C4-2B (cell line): ENCODE results near the gene ACBD4.
A peak's percentile ranks its signal among the peaks of the same experiment; 100 is the strongest.

Source experiments
- H3K27ac ChIP-seq: fragments of 450-650 bp; 2 replicates; pipeline ENCODE4 v1.5.1; 2017
- ZFX ChIP-seq: fragments of 450-650 bp; IDR thresholded peaks from 2 replicates; pipeline ENCODE4 v1.6.1; 2017
- TF ChIP-seq, protein P1 (sequence below): fragments of 450-650 bp; conservative IDR thresholded peaks from 2 replicates; pipeline ENCODE4 v1.5.1; 2017; ENCODE audit warnings: mild to moderate bottlenecking

ACBD4 gene

DNA sequence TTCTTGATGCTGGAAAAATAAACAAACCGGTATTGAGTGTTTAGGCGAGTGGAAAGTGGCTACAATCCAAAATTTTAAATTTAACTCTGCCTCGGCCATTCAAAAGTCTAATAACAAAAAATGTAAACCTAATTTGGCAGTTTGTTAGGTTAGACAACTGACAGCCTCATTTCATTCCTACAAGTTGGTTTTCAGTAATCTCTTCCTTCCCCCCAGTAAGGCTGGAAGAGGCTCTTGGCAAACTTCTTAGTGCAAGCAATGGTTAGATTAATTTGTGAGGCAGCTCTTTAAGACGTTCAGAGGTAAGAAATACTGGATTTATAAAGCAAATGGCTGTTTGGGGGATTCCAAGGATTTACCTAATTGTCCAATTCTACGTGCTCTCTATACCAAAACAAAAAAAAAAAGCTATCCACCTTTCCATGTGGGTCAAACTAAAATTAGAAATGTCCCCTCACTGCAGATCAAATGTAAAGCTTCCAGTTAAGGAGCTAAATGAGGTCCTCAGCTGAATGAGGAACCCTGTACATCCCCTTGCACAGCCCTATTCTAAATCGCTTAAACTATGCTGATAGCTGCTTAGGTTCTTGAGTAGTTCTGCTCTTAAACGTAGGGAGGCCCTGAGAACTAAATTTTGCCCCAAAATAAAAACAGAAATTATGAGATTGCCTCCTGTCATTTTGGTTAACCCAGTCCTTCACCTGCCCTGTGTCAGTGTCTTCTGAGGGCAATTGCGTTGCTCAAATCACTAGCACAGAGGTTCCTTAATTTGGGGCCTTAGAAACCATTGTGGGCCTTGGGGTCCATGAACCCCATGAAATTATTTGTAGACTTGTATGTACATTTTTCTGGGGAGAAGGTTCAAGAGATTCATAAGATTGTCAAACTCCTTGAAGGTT lies 15.7 kb downstream of the ACBD4 start:
- no peak overlapping the region for H3K27ac ChIP-seq
- no peak for TF ChIP-seq ZFX
- TF ChIP-seq, protein P1, sequence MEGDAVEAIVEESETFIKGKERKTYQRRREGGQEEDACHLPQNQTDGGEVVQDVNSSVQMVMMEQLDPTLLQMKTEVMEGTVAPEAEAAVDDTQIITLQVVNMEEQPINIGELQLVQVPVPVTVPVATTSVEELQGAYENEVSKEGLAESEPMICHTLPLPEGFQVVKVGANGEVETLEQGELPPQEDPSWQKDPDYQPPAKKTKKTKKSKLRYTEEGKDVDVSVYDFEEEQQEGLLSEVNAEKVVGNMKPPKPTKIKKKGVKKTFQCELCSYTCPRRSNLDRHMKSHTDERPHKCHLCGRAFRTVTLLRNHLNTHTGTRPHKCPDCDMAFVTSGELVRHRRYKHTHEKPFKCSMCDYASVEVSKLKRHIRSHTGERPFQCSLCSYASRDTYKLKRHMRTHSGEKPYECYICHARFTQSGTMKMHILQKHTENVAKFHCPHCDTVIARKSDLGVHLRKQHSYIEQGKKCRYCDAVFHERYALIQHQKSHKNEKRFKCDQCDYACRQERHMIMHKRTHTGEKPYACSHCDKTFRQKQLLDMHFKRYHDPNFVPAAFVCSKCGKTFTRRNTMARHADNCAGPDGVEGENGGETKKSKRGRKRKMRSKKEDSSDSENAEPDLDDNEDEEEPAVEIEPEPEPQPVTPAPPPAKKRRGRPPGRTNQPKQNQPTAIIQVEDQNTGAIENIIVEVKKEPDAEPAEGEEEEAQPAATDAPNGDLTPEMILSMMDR = no peak

DNA sequence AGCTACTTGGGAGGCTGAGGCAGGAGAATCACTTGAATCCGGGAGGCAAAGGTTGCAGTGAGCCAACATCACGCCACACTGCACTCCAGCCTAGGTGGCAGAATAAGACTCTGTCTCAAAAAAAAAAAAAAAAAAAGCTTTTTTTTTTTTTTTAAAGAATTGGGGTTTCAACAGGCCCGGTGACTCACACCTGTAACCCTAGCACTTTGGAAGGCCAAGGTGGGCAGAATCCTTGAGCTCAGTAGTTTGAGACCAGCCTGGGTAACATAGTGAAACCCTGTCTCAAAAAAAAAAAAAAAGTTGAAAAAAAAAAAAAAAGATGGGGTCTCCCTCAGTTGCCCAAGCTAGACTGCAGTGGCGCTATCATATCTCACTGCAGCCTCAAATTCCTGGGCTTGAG lies 19.5 kb downstream of the ACBD4 start:
- H3K27ac ChIP-seq = no peak overlapping the region

DNA sequence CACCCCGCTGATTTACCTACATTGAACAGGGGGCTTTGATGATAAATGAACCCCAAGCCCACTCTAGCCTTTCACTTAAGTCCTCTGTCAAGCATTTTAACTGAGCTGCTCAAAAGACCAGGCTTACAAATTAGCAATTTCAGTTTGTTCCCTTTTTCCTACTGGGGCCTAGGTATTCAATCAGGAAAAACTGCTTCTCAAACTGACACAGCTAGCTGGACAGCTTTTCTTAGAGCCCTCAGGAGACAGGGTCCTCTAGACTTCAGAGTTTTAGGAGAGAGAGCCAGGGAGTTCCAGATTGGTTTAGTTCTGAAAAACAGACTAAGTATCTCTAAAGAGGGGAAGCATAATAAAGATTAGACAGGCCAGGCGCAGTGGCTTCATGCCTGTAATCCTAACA lies 20.0 kb downstream of the ACBD4 start:
- 0 out of 2 replicates have a peak overlapping the region, but pooled peaks have one; percentile 3 for H3K27ac ChIP-seq
- no peak for TF ChIP-seq ZFX
- TF ChIP-seq, protein P1 = no peak

More for the DNA sequence above, 19.5 kb downstream of the ACBD4 start:
- TF ChIP-seq, protein P1 = no peak

DNA sequence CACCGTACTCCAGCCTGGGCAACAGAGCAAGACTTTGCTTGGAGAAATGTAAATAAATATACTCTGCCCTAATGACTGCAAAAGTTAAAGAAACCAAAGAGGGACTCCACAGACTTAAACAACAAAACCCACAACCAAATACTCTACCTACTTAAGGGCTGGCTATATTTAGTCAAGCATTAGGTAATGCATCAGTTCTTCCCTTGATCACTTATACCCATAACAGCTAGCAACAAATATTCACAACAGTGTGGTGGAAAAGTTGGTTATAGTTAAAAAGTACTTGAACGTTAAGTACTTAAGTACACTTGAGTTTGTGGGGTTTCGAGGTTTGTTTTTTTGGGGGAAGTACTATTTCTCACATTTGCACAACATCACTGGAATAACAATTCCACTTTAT lies 20.8 kb downstream of the ACBD4 start:
- no peak overlapping the region for H3K27ac ChIP-seq
- TF ChIP-seq, protein P1 = no peak
- TF ChIP-seq ZFX = no peak

DNA sequence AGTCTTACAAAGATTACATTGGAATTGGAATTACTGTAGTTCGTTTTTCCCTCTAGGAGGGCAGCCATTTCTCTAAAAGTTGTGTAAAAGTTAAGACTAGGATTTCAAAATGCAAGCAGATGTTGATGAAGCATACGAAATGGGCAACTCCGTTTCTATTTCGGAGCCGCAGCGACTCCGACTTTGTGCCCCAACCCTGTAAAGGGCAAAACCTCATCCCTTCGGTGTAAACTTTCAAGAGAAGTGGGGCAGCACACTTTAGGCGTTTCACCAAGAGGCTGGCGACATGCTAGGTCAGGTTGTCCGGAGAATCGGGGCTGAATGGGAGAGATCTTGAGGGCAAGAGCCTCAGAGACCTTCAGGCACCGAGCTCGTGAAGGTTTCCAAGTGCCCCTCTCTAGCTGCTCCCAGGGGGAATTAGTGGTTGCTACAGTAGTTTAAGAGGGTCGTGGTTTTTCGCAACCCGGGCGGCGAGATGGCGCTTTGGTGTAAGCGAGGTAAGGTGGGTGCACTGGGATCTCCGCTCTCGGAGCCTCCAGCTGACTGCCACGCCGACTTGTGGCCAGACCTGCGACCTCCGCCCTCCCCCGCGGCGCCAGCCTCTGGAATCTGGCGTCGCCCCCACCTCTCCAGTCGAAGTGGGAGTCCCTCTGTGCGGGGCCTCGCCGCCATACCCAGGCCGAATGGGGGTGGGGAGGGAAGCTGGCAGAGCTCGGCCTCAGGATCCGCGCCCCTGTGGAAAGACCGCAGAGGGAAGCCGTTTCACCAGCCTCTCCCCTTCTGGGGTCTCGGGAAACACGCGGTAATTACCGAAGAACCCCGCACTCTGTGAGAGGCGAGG lies 25.2 kb downstream of the ACBD4 start:
- H3K27ac ChIP-seq = peak overlapping the region; percentile 100
- TF ChIP-seq ZFX = peak; percentile 85
- TF ChIP-seq, protein P1 = no peak

DNA sequence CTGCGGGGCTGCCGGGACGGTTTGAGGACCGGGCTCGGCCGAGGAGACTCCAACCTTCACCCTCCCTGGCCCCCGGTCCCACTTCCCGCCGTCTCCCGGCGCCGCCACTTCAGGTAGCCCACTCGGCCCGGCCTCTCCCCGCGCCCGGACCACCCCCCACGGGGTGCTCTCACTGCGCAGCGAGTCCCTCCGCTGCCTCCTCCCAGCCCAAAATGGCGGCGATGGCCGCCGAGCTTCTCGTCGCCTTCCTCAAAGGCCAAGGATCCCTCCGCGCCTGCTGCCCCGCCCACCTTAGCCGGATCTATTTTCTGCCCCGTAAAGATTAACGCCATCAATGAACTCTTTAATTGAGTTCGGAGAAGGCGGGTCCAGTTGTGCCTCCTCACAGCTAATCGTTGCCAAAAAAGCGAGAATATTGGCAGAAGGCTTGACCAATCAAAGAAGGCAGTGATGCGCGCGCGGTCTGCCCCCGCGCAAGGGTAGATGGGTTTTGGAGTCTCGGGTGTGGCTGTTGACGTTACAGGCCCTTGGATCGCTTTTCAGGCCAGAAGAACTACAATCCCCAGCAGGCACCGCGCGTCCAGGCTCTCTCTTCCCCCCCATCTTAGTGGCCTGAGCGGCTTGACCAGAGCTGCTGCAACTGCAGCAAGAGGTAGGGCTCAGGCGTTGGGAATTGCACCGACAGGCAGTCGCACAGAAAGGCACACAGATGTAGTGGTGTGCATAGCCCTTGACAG lies 26.0 kb downstream of the ACBD4 start, which contains the start of gene HEXIM2:
Gene HEXIM2 (plus strand): TSS at position 588 of the 737 bp plus-strand sequence. CDS start 919 bp downstream, outside the sequence.
- TF ChIP-seq, protein P1 = no peak
- TF ChIP-seq ZFX = peak; percentile 70
- peak within 1 kb of the TSS; percentile 100 for H3K27ac ChIP-seq
